GM21367 (cell line): ENCODE data around the gene DNAAF5.
A peak's percentile ranks its signal among the peaks of the same experiment; 100 is the strongest.

Experiments
- ATAC-seq: cut with Tn5 transposase; IDR thresholded peaks from one replicate; pipeline ENCODE4 v1.9.1; 2021; ENCODE audit not compliant: unreplicated experiment

The DNAAF5 gene

GRCh38 chr7:706721-707120 lies 19.8 kb upstream of the DNAAF5 start:
- ATAC-seq, result no peak

DNA sequence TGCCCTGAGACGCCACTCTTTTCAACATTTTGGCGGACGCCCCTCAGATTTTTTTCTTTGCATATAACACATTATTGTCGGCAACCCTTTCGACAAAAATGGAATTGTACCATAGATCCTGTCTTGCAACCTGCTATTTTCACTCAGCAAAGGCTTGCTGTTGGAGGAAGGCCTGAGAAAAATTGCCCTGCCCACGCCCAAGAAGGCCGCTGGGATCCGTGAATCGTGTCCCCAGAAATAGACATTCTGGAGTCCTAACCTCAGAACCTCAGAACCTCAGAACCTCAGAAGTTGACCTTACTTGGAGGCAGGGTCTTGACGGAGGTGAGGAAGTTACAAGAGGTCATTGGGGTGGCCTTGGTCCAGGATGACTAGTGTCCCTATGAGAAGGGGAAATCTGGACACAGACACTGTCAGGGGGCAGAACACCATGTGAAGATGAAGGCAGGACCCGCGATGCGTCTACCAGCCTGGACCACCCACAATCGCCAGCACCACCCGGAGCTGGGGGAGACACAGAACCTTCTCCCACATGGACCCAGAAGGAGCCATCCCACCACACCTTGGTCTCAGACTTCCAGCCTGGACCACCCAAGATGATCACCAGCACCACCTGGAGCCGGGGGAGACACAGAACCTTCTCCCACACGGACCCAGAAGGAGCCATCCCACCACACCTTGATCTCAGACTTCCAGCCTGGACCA lies 19.1 kb upstream of the DNAAF5 start:
- ATAC-seq, result no peak

GRCh38 chr7:710161-710560 lies 16.3 kb upstream of the DNAAF5 start:
- ATAC-seq, result no peak

DNA sequence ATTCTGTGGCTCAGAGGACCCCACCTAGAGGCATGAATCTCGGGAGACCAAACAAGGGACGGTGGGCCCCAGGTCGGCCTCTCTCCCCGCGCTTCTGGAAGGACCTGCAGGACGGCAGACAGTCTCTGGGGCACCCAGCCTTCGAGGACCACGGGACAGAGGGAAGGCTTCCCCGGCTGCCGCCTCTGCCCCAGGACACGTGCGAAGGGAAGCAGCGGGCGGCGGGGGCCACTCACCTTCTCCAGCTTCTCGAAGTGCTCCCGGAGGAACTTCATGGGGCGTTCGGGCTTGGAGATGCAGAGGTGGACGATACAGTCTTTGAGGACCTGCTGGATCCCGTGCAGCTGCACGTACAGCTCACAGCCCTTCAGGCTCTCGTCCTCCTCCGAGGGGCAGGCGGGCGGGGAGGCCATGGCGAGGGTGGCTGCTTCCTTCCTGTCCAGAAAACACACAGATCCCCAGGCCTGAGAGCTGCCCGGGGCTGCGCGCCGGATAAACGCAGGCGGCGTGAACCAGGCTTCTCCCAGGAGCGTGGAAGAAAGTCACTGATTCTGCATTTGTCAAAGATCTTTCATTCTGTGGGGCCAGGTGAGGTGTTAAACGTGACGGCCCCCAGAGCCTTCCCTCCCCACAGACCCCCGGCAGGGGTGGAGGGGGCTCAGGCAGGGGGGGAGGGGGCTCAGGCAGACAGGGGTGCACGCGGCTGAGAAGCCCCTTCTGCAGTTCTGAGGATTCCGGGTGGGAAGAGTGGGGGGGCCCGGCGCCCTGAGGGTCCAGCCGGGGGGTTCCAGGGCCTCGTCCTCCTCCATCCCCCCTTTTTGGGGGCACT lies 15.2 kb upstream of the DNAAF5 start:
- no peak for ATAC-seq

DNA sequence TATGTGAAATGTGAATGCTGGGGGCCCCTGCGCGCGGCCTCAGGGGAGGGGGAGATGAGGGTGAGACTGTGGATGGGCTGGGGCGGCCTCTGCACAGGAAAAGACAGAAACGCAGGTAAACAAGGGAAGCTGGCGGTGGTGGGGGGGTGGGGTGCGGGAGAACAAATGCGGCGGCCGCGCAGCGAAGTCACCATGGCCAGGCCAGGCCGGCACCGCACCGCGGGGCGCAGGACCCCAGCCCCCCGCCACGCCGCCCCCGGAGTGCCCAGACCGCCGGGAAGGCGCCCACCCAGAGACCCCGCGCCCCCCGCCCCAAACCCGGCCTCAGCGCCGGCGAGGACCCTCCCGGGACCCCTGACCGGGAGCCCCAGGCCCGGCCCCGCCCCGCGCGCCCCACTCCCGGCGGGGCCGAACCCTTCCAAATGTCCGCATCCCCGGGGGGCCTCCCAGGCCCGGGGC lies 14.5 kb upstream of the DNAAF5 start:
- no peak for ATAC-seq

DNA sequence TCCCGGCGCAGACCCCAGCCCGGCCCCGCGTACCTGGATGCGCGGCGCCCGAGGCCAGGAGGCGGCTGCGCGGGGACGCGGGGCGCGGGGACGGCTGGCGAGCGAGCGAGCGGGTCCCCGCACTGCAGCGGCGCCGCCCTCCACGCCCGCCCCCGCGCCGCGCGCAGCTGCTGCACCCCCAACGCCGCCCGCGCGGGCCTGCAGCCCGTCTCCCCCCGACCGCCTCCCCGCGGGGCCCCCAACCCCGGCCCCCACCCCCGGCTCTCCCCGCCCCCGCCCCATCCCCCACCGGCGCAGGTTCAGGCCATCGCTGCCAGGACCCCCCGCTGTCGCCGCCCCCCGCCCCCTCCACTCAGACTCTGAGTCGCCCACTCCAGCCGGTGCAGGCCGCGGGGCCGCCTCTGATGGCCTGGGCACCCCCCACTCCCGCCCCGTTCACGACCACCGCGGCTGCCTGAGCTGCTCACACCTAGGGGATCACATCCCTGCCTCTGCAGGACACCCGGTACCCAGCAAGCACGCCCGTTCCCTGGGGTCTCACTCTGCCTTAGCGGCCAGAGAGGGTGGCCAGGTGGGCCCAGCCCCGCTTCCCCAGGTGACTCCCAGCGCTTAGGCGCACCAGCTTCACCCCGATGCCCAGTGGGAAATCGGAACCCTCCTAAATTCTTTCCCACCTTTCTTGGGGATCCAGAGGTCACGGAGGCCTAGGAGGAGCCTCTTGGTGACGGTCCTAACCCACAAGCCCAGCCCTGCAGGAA lies 13.9 kb upstream of the DNAAF5 start:
- no peak for ATAC-seq

- no peak for ATAC-seq
These were observed 13.4 kb upstream of the DNAAF5 start for GRCh38 chr7:713139-713457.

GRCh38 chr7:713488-714230 lies 12.8 kb upstream of the DNAAF5 start:
- ATAC-seq, result no peak

- no peak for ATAC-seq
These were observed 12.2 kb upstream of the DNAAF5 start for GRCh38 chr7:714251-714671.

GRCh38 chr7:716222-716621 lies 10.3 kb upstream of the DNAAF5 start:
- no peak for ATAC-seq

GRCh38 chr7:716636-717035 lies 9.9 kb upstream of the DNAAF5 start:
- ATAC-seq, result no peak

DNA sequence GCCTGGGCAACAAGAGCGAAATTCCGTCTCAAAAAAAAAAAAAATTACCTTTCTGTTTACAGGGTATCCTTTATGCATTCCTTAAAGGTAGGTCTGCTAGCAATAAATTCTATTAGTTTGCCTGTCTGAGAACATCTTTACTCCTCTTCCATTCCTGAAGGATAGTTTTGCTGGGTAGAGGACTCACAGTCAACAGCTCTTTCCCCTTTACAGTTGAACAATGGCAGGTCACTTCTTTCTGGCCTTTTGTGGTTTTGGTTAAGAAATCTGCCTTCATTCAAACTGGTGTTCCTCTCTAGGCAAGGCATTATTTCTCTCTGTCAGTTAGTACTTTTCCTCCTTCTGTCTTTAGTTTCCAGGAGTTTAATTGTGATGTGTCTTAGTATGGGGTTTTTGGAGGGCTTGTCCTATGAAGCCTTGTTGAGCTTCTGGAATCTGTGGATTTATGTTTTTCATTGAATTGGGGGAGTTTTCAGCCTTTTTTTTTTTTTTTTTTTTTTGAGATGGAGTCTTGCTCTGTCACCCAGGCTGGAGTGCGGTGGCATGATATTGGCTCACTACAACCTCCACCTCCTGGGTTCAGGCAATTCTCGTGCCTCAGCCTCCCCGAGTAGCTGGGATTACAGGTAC lies 4.8 kb upstream of the DNAAF5 start:
- no peak for ATAC-seq

GRCh38 chr7:723541-723940 lies 3.0 kb upstream of the DNAAF5 start:
- ATAC-seq, result no peak

- ATAC-seq, result no peak
These were observed 2.2 kb upstream of the DNAAF5 start for GRCh38 chr7:724298-724697.

DNA sequence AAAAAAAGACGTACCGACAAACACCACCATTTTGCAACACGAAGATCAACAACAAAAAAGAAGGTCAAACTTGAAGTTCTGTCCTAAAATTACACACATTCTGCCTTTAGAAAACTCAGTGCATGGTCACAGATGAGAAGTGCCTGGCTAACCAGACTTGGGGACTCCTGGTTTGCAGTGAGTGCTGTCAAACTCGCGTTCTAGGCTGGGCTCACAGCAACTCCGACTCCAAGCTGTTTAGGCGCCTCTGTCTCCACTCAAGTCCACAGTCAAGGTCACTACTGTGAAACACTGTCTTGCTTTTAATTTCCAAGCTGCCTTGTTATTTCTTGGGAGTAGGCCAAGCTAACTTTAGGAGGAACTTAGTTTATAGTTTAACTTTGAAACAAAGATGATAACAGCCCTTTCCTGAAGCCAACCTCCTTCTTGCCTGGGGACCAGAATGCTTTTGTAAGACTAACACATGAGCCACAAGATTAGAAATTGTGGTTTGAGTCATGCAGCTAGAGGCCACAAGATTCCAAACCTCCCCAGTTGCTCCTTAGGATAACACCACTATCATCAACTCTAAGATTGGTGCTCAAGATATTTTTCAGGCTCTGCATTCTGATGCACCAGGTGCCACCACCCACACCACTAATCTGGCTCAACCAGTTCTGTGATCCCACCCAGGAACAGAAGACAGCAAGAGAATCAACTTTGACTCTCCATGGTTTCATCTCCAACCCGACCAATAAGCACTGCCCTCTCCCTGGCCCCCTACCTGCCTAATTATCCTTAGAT lies 1.1 kb upstream of the DNAAF5 start:
- no peak for ATAC-seq

DNA sequence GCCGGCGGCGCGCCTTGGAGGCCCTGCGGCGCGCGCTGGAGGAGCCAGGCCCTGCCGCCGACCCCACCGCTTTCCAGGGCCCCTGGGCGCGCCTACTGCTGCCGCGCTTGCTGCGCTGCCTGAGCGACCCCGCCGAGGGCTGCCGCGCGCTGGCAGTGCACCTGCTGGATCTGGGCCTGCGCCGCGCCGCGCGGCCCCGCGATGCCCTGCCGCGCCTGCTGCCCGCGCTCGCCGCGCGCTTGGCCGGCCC lies 280 bp downstream of the DNAAF5 start:
- ATAC-seq, result no peak

DNA sequence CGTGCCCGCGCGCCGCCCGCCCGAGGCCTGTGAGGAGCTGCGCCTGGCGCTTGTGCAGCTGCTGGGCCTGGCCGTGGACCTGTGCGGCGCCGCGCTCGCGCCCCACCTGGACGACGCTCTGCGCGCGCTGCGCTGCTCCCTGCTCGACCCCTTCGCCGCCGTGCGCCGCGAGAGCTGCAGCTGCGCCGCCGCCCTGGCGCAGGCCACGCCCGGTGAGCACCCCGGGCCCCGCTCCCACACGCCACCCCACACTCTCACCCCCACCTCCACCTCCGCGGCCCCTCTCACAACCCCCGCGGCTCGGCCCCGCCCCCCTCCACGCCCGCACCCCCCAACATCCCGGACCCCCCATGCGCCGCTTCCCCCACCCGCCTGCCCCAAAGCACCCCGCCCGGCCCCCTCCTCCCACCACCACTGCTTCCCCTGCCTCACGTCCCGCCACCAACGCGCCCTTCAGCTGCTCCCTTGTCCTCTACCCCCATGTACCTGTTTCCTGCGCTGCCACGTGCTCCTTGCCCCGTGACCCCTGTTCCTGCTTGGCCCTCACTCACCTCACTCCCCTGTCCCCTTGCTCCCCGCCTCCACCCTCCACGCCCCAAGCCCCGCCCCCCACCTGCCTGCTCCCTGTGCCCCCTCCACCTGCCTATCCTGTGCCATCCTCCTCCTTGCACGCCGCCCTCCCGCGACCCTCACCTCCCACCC lies 756 bp downstream of the DNAAF5 start, which contains the start of gene PRKAR1B:
PRKAR1B (minus strand) TSS at position 178 of the 702 bp plus-strand sequence. CDS start 15,776 bp downstream, outside the sequence.
- peak; percentile 23 for ATAC-seq

GRCh38 chr7:727806-728460 lies 1.4 kb downstream of the DNAAF5 start:
- ATAC-seq, result no peak

GRCh38 chr7:728602-729001 lies 2.1 kb downstream of the DNAAF5 start:
- ATAC-seq, result no peak
